Heart left ventricle (tissue), 13 donors: ENCODE measurements around the gene PCYT1A.

Source experiments
- CTCF ChIP-seq, 12 donors: fragments of 200-600 bp; sonication (generic) in 4 of 12; IDR thresholded peaks; one replicate each; pipeline versions ENCODE4 v1.5.0 to v1.8.0; 2018 to 2022; ENCODE audit warnings: antibody characterized with exemption in 12 of 12, mild to moderate bottlenecking in 5 of 12
- POLR2A ChIP-seq, 2 donors: fragments of 450-650 bp; IDR thresholded peaks; one replicate each; pipeline ENCODE4 v1.6.1; 2017; ENCODE audit warnings: antibody characterized with exemption in 2 of 2, mild to moderate bottlenecking in 2 of 2, moderate library complexity in 2 of 2
- donor health status: ischemic (EF 13 %, LVEDD 7.1; RV severe dilation, severe dysfunction).
- donor health status: DM: no; HTN: yes; CAD: no.
- donor health status: DM: no; HTN: no; CAD: no.
- donor health status: ischemic (EF 25% LVEDD 6.9; RV normal size, moderate dysfunction).
- donor health status: ischemic (EF 25% LVEDD 5.7; RV mildly dilated, moderate dysfunction).
- donor health status: ischemic (EF 35%, LVEDD 5.7; RV mildly dilated, moderate dysfunction).
- donor health status: nonischemic (EF 11% LVEDD 7.7; RV severe dilation, severe dysfunction).
- donor health status: DM: yes; HTN: yes; CAD: no.
- donor health status: PGD.
- donor health status: ischemic (EF 29% LVEDD 5.4; RV normal size, mild dysfunction).
- donor health status: nonischemic (EF 23%, LVEDD 6.1; RV moderate dilation, normal function).

GRCh38 chr3:196334982-196335381 lies 47.5 kb upstream of the PCYT1A start:
- TF ChIP-seq CTCF (IDR thresholded peaks at IDR 0.05) = no peak
- no peak for TF ChIP-seq POLR2A (IDR thresholded peaks at IDR 0.05)
